Epithelial cell of proximal tubule (primary cell): ENCODE results near the gene FGF18. TPM values are rescaled to one million over a fixed set of nuclear protein-coding genes. Genes with fewer than 3 reads are reported as not detected.
"Not testable (repeated sequence)": the region's sequence is repeated elsewhere in the genome, so short reads cannot be mapped to it uniquely, and the experiment has no call there.

Experiments used
- DNase-seq: peaks from one replicate; pipeline ENCODE4 v3.0.0-alpha.2; 2011; ENCODE audit warnings: low read depth
- H3K4me3 ChIP-seq: 2 replicates; pipeline ENCODE4 v1.5.1; 2011; ENCODE audit warnings: low read depth, mild to moderate bottlenecking, low read length
- CTCF ChIP-seq: conservative IDR thresholded peaks from 2 replicates; pipeline ENCODE4 v1.5.1; 2012; ENCODE audit warnings: low read depth, mild to moderate bottlenecking, low read length
- total RNA-seq: library from RNA; depleted of rRNA; stranded (reverse); fragments of >200 nt; gene quantifications from 2 replicates; pipeline ENCODE4 v1.2.3, GENCODE V29; 2015

FGF18 gene
- total RNA-seq, 1 donor from 2014 or later = not detected

GRCh38 chr5:171391996-171392577 lies 27.4 kb upstream of the FGF18 start:
- no peak for TF ChIP-seq CTCF
- no peak for DNase-seq
- H3K4me3 ChIP-seq = no peak overlapping the region

GRCh38 chr5:171392585-171393159 lies 26.8 kb upstream of the FGF18 start:
- DNase-seq = no peak
- no peak for TF ChIP-seq CTCF
- H3K4me3 ChIP-seq = no peak overlapping the region

GRCh38 chr5:171395042-171395441 lies 24.4 kb upstream of the FGF18 start:
- no peak for DNase-seq
- no peak for TF ChIP-seq CTCF

GRCh38 chr5:171396583-171396982 lies 22.9 kb upstream of the FGF18 start:
- not testable (repeated sequence) for DNase-seq, H3K4me3 ChIP-seq

More at GRCh38 chr5:171395042-171395441, 24.4 kb upstream of the FGF18 start:
- H3K4me3 ChIP-seq = no peak overlapping the region

- DNase-seq = no peak
- H3K4me3 ChIP-seq = no peak overlapping the region
- no peak for TF ChIP-seq CTCF
Observed at GRCh38 chr5:171397190-171397589, 22.3 kb upstream of the FGF18 start.

GRCh38 chr5:171397599-171397998 lies 21.8 kb upstream of the FGF18 start:
- no peak for TF ChIP-seq CTCF
- DNase-seq = no peak
- H3K4me3 ChIP-seq = no peak overlapping the region

GRCh38 chr5:171398660-171399059 lies 20.8 kb upstream of the FGF18 start:
- H3K4me3 ChIP-seq, DNase-seq: not testable (repeated sequence)

- H3K4me3 ChIP-seq = no peak overlapping the region
- no peak for DNase-seq
- no peak for TF ChIP-seq CTCF
Observed at GRCh38 chr5:171400169-171400568, 19.3 kb upstream of the FGF18 start.
